ENCODE measurements around the gene CSNK2A1.
"Not testable (repeated sequence)": the region's sequence is repeated elsewhere in the genome, so short reads cannot be mapped to it uniquely, and the experiment has no call there.

CSNK2A1 gene

DNA sequence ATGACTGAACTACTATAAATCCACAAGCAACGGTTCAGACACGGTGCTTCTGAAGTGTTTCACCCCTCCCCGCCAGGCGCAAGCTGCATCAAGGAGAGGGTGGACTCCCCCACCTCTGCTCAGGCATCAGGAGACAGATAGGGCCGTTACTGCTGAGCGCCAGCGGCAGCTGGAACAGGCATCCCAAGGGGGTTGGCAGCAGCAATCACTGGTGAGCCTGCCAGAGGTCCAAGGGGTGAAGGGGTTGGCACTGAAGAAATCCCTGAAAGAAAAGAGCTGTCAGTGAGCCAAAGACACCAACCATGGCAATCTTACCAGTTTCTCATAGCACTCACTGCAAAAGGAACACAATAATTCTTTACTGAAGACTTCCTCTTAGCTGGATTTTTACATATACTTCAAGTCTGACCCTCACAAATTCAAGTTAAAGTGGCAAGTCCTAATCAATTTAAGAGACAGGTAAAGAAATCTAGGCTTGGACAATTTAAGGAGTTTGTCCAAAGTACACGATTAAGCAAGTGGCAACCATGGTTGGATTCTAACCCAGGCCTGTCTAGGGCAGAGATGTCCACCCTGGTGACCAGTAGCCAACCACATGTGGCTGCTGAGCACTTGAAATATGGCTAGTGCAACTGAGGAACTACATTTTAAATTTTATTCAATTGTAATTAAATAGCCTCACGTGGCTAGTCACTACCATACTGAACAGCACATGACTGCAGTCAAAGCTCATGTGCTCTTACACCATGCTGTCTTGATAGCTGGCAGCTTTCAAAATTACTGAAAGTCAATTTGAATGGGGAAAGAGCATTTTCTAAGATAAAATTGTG, 59.6 kb downstream of the CSNK2A1 start:
- no peak for DNase-seq (ENCODE audit: low spot score)

DNA sequence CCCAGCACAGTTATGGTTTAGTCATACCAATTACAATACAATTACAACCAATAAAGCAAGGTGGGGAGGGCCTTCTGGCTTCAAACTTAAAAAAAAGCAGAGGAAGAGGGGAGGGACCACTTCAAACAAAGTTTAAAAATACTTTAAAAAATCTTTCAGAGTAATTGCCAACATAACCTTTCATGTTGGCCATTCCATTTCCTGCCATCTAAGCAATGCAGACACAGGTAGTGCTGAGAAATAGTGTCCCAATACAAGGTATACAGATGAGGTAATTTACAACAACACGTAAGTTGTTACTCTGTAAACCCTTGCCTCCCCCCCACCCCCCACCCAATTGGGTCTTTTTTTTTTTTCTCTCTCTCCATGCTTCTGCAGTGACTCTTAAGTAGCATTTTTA, 62.4 kb downstream of the CSNK2A1 start:
- DNase-seq (ENCODE audit: low spot score), result peak; percentile 63

DNA sequence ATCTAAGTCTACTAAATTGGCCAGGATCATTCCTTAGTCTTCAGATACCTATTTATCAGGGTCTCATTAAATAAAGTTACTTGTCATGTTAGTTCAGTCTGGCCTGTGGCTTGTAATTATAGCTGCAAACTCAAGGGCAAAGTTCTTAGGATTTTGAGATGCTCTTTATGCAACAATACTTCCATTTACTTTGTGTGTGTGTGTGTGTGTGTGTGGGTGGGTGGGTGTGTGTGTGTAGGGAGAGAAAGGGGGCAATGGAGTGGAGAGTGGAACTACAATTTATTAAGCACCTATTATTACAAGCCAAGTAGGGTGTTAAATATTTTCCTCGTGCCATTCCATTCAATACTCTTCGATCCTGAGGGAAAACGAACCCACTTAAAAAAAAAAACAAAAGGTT, 63.5 kb downstream of the CSNK2A1 start:
- DNase-seq (ENCODE audit: low spot score), result no peak

DNA sequence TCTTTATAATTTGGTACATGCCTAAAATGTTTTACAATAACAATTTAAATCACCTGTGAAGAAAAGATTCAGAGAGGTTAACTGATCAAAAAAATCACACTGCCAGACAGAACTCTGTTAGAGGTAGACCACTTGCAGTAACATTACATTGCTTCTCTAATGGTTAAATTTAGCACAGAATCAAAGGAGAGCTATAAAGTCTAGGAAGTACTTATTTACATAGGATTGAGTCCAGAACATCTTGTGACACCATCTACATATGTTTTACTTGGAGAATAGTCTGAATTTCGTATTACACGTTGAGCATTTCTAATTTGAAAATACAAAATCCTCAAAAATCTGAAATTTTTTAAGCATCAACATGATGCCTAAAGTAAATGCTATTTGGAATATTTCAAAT, 64.1 kb downstream of the CSNK2A1 start:
- DNase-seq (ENCODE audit: low spot score), result no peak

DNA sequence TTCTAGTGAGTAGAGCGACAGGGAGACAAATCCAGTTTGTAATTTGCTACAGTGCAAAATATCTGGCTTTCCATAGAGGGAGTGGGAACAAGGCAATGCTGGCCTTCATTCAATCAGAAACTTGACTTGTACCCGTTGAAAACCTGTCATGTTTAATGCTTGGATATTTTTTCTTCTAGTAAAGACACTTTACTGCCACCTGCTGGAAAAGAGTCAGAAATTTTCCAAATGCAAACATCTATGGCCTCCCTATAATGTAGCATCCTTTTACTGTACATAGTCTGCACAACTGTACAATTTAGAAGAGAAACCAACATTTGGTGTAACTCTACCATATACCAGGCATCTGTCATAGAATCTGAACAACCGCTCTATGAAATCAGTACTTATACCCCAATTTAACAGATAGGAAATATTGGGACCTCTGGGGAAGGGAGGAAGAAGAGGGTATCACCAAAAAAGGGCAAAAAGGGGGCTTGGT, 64.6 kb downstream of the CSNK2A1 start:
- peak; percentile 79 for DNase-seq (ENCODE audit: low spot score)

DNA sequence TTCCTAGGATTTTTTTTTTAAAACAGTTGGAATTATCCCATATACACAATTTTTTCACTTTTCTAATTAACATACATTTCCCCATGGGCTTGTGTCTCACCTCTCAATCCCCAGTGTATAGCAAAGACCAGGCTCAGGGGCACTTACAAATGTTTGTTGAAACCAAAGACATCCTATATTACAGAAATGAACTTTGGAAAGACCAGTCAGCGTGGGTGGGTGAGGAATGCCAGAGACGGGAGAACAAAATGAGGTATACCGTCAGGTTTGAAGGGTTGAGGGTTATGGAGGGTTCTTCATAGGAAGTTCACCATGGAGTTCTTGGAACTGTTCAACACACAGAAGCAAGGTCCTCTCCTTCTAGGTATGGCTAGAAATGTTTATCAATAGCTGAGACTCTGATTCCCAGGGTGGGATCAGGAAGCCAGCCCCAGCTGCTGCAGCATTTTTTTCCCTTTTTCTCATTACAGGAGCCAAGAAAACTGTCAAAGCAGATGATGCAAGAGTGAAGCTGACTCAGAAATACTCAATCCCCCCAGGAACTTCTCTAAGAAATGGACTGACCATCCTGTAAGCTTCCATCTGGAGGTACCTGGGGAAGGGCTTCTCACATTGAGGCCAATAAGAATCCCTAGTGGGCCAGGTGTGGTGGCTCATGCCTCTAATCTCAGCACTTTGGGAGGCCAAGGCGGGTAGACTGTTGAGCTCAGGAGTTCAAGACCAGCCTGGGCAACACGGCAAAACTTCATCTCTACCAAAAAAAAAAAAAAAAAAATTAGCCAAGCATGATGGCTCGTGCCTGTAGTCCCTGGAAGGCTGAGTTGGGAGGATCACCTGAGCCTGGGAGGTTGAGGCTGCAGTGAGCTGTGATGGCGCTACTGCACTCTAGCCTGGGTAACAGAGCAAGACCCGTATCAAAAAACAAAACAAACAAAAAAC, 65.3 kb downstream of the CSNK2A1 start:
- no peak for DNase-seq (ENCODE audit: low spot score)

DNA sequence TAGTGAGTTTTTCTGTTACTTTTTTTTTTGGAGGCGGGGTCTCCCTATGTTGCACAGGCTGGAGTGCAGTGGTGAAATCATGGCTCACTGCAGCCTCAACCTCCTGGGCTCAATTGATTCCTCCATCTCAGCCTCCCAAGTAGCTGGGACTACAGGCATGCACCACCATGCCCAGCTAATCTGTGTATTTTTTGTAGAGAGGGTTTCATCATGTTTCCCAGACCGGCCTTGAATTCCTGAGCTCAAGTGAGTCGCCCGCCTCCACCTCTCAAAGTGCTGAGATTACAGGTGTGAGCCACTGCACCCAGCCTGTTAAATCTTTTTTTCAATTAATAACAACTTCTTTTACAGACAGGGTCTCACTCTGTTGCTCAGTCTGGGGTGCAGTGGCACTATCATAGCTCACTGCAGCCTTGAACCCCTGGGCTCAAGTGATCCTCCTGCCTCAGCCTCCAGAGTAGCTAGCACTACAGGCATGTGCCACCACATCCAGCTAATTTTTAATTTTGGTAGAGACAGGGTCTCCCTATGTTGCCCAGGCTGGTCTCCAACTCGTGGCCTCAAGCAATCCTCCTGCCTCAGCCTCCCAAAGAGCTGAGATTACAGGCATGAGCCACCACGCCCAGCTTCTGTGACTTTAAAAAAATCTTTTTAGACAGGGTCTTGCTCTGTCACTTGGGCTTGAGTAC, 66.9 kb downstream of the CSNK2A1 start:
- DNase-seq (ENCODE audit: low spot score), result not testable (repeated sequence)

DNA sequence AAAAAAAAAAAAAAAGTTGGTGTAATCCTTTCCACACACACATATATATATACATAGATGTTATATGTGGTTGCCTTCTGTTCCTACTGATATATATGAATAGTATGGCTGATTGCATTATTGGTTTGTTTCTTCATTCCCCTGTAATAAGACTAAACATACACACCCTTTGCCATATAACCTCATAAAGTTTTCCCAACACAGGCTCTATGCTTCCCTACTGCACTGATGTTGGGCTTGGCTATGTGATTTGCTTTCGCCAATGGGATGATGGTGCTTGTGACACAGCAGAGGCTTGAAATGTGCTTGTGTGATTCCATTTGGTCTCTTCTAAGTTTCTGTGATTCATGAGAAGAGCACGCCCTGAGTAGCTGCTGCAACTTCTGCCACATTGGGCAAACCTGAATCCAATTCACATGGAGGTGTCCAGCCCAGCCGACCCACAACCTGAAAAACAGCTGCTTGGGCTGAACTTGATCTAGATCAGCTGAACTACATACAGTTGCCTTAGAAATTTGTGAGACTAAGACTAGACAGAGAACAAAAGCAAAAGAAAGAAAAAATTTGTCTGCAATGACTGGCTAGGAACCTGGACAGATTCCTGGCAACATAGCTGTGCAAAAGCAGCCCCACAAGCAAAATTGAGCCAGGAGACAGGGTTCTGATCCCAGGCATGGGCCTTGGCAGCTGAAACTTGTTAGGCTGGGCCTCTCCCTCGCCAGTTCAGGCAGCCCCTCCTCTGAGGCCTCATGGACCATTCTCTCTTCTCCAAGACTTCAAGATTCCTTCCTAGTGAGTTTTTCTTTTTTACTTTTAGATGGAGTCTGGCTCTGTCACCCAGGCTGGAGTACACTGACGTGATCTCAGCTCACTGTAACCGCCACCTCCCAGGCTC, 67.9 kb downstream of the CSNK2A1 start:
- no peak for DNase-seq (ENCODE audit: low spot score)

DNA sequence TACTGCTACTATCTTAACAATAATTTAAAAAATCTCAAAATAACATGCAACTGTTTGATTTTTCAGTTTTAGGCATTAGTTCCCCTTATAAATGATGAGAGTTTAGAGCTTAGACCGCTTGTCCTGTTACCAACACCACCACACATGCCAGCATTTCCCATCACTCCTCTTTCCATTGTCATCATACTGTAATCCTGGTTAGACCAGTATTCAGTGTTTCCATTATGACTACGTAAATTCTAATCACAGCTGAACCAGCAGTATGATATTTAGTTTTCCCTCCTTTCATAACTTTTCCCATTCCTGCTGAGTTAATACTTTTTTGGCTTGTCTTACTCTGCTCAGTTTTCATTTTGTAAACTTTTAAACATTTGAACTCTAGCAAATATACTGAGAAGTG, 69.0 kb downstream of the CSNK2A1 start:
- no peak for DNase-seq (ENCODE audit: low spot score)

DNA sequence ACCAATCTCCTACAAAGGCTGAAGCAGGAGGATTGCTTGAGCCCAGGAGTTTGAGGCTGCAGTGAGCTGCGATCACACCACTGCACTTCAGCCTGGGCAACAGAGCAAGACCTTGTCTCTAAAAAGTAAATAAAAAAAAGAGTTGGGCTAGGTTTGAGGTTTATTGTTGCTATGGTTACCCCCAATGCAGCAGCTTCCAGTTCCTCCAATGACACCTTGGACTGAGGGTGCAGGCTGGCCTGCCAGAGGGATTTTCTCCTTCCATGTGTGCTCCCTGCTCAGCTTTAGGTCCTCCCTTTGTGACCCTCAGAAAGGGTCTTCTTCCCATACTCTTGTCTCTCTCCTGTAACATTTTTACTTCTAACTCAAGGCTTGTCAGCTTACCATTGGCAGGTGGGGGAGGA, 70.7 kb downstream of the CSNK2A1 start:
- no peak for DNase-seq (ENCODE audit: low spot score)

DNA sequence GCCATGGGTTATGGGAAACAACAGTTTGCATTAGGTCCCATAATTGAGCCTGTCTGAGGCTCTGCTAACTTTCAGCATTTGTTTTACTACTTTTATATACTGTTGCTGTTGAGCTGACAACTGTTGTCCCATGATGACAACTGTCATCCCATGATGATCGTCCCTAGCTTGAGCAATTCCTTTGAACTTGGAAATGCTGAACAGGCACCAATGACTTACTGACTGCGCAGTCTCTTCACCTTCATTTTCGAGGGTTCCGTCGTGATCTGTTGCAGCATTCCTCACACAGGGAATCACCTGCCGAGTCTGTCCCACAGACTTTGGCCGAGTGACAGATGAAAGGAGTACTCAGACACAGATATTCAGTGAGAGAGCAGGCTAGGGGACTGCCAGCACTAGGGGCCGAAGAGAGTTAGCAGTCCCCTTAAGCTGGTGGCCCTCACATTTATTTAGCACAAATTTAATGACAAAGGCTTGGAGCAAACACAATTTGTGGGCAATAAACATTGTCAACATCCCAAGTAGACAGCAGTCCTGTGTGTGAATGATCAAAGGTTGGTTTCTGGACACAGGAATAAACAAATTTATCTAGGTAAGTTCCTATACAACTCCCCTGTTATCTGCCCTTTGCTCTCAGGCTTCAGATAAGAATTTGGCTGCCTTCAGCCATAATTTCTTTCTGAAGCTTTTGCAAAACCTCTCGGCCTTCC, 71.3 kb downstream of the CSNK2A1 start:
- no peak for DNase-seq (ENCODE audit: low spot score)

DNA sequence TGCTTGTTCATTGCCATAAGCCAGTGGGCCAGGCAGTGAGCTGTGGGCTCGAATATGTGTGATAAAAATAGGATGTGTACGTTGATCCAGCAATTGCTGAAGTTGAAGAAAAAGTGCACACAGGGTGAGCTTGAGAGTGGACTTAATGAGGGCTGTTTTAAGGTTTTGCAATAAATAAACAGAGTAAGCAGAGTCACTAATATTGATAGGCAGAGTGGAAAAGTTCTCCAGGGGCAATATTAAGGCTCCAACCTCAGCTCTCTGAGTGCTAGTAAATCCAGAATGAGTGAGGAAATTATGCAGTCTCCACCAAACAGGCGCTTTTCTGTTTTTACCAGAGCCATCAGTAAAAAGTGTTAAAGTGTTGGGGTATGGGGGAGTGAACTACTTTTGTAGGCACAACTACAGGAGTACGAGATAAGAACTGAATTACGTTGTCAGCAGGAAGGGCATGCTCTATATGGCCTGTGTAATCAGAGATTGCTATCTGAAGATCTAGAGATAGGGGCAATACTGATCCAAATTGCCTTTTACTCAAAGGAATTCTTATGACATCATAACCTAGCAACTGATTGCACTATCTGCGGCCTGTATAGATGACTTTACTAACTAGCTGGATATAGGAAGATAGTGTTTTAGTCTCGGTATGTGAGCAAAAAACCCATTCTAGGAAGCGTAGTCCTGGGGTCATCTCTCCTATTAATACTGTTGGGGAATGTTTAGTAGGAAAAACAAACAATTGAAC, 73.7 kb downstream of the CSNK2A1 start:
- DNase-seq (ENCODE audit: low spot score), result no peak

DNA sequence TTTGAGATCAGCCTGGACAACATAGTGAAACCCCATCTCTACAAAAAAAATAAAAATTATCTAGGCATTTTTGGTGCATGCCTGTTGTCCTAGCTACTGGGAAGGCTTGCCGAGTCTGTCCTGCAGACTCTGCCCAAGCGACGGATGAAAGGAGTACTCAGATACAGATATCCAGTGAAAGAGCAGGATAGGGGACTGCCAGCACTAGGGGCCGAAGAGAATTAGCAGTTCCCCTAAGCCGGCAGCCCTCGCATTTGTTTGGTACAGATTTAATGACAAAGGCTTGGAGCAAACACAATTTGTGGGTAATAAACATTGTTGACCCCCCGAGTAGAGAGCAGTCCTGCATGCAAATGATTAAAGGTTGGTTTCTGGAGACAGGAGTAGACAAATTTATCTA, 75.8 kb downstream of the CSNK2A1 start:
- no peak for DNase-seq (ENCODE audit: low spot score)

DNA sequence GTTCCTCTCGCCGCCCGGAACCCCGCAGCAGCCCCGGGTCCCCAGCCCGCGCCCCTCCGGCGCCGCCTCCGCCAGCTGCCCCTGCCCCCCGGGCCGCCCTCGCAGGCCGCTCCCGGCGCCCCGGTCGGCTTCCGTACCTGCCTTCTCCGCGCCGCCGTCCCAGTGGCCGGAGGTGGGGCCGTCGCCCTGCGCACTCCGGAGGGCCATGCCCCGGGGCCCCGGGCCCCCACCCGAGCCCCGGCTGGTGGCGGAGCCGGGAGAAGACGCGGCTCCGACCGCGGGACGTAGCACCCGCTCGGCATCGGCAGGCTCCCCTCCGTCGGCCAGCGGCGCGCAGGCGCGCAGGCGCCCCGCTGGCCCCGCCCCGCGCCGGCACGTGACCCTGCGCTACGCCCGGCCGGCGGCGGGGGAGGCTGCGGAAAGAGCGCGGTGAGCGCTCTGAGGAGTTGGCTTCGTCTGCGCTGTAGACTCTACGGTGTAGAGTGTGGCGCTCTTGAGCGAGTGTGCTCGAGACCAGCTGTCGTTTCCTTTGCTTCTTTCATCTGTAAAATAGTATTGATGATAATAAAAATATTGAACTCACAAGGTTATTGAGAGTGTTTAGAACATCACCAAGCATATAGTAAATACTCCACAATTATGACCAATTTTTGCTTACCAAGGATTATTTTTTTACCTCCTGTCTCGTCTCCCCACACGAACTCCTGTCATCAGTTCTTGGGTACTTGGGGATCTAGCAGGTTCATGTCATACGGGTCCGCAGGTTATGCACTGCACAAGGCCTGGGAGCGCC, 81.2 kb downstream of the CSNK2A1 start, which contains the start of gene TBC1D20:
TBC1D20 (minus strand) TSS at position 335 of the 793 bp plus-strand sequence; CDS start at position 207, 128 bp downstream.
- peak; percentile 86 for DNase-seq (ENCODE audit: low spot score)

DNA sequence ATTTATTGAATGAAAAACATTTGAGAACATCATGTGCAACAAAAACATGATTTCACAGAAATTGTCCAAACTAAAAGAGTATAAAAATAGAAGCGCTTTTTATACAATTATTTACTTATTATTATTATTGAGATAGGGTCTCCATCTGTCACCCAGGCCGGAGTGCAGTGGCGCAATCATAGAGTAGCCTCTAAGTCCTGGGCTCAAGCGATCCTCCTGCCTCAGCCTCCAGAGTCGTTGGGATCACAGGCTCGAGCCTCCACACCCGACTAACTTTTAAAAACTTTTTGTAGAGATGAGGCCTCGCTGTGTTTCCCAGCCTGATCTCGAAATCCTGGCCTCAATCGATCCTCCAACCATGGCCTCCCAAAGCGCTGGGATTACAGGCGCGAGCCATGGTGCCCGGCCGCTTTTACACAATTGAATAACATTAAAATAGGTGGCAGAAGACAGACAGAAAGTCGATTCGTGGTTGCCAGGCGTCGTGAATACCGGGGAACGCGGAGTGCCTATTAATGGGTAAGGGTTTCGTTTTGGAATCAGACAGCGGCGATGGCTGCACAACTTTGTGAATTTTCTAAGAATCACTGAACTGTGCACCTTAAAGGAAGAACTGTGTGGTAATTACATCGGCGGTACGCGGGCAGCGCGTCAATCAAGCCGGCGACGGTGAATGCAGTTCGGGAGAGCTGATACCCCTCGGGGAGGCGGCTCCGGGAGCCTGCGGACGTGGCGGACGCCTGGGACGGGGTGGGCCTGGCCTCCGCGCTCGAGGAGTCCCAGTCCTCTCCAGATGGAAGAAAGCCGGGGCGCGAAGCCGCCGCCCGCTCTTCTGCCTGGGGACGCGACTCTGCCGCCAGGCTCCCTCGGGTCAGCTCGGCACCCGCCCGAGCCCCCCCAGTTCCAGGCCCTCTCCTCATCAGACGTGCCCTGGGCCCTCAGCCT, 82.1 kb downstream of the CSNK2A1 start:
- peak; percentile 63 for DNase-seq (ENCODE audit: low spot score)

DNA sequence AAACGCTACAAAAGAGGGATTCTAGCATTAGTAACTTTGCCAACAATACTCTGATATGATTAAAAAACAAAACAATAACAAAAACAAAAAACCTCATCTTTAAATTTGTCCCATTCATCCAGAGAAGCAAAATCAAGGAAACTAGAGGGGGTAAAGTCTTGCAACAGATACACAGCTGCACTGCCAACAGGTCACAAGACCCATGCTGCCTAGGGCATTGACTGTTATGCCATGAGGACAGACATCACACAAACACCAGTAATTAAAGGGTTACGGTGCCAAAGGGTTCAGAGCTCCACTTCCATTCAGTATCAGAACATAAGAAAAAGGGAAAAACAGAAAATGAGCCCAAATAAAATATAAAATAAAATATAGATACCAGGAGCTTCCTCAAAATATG, 82.9 kb downstream of the CSNK2A1 start:
- no peak for DNase-seq (ENCODE audit: low spot score)

DNA sequence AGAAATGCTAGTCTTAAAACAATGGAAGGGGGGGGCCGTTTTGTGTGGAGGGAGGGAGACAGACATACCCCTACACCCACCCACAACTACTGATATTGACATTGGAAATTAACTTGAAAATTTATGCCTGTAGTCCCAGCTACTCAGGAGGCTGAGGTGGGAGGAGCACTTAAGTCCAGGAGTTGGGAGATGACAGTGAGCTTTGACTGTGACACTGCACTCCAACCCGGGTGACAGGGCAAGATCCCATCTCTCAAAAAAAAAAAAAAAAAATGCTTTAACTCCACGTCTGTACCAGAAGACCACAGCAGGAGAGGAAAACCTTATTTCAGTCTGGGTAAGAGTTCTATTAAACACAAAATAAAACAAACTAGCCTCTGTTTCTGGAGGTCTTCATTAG, 83.4 kb downstream of the CSNK2A1 start:
- DNase-seq (ENCODE audit: low spot score), result no peak

DNA sequence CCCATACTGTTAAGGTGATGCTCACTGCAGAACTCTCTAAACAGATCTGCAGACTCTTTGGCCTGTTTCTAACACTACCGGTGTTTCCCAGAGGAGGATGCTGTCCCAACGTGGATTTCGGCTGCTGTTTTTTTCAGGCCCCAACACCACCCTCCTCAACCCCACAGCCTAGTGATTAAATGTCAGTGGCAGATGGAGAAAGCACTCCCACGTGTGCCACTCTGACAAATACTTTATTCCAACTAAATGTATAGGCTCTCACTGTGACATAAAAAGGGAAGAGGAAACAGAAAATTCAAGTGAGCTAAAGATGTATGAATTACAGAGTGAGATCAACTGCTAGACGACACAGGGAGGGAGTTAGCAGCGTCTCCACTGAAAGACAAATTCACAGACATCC, 84.8 kb downstream of the CSNK2A1 start:
- DNase-seq (ENCODE audit: low spot score), result no peak
